Osteocyte (in vitro differentiated cells): ENCODE measurements around the gene WDR18. TPM values are rescaled to one million over a fixed set of nuclear protein-coding genes. Genes with fewer than 3 reads are reported as not detected.
A peak's percentile ranks its signal among the peaks of the same experiment; 100 is the strongest.

ENCODE experiments used
- DNase-seq: peaks from one replicate; pipeline ENCODE4 v3.0.0; 2021; ENCODE audit warnings: mixed read lengths; ENCODE audit not compliant: unreplicated experiment; ENCODE audit errors: extremely low spot score
- H3K27ac Mint-ChIP-seq: one replicate; pipeline ENCODE4 v1.8.0; 2021; ENCODE audit warnings: mild to moderate bottlenecking, mixed read lengths; ENCODE audit not compliant: unreplicated experiment
- H3K27me3 Mint-ChIP-seq: one replicate; pipeline ENCODE4 v1.8.0; 2021; ENCODE audit warnings: mixed read lengths; ENCODE audit not compliant: unreplicated experiment
- H3K36me3 Mint-ChIP-seq: one replicate; pipeline ENCODE4 v1.8.0; 2021; ENCODE audit warnings: mixed read lengths; ENCODE audit not compliant: unreplicated experiment
- H3K4me1 Mint-ChIP-seq: one replicate; pipeline ENCODE4 v1.8.0; 2021; ENCODE audit warnings: mixed read lengths; ENCODE audit not compliant: unreplicated experiment
- H3K4me3 Mint-ChIP-seq: one replicate; pipeline ENCODE4 v1.8.0; 2021; ENCODE audit warnings: mild to moderate bottlenecking, moderate library complexity, mixed read lengths; ENCODE audit not compliant: unreplicated experiment
- H3K9me3 Mint-ChIP-seq: one replicate; pipeline ENCODE4 v1.8.0; 2021; ENCODE audit warnings: mixed read lengths; ENCODE audit not compliant: unreplicated experiment
- total RNA-seq: library from RNA; stranded (reverse); gene quantifications from 2 replicates; pipeline ENCODE4 v1.2.1, GENCODE V29; 2021
- TF ChIP-seq, protein P1 (sequence below): fragments of 200-600 bp; sonication (generic); IDR thresholded peaks from 2 replicates; pipeline ENCODE4 v1.5.0; 2021; ENCODE audit warnings: antibody characterized with exemption, mild to moderate bottlenecking, moderate library complexity

Gene WDR18
- total RNA-seq, 1 donor from 2014 or later: 61.2 TPM

DNA sequence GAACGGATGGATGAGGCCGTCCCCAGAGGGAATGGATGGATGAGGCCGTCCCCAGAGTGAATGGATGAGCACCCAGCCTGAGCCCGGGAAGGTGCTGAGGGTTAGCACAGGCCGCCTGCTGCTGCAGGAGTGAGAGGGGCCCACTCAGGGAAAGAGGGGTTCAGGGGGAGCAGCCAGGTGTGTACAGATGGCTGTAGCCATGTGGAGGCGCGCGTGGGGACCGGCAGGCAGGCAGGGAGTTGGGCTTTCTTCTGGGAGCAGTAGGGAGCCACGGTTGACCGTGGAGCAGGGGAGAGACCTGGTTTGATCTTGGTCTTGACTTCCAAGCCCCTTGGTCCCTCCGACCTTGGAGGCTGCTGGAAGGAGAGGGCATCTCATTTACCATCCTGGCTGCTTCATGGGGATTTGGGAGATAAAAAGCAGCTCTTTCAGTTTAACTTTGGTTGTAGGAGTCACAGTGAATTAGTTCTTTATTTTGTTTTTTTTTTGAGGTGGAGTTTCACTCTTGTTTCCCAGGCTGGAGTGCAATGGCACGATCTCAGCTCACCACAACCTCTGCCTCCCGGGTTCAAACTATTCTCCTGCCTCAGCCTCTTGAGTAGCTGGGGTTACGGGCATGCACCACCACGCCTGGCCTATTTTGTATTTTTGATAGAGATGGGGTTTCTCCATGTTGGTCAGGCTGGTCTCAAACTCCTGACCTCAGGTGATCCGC is 33.6 kb upstream of the WDR18 start:
- no peak for DNase-seq
- Mint-ChIP-seq H3K4me3 (no peak overlapping the region), H3K27ac (peak overlapping the region; percentile 10), H3K36me3 (no peaks in the 10 kb centered on the region), H3K4me1 (peaks cover 28% of the 10 kb centered on the region), H3K27me3 (no peaks in the 10 kb centered on the region), H3K9me3 (no peaks in the 10 kb centered on the region)
- TF ChIP-seq, protein P1, sequence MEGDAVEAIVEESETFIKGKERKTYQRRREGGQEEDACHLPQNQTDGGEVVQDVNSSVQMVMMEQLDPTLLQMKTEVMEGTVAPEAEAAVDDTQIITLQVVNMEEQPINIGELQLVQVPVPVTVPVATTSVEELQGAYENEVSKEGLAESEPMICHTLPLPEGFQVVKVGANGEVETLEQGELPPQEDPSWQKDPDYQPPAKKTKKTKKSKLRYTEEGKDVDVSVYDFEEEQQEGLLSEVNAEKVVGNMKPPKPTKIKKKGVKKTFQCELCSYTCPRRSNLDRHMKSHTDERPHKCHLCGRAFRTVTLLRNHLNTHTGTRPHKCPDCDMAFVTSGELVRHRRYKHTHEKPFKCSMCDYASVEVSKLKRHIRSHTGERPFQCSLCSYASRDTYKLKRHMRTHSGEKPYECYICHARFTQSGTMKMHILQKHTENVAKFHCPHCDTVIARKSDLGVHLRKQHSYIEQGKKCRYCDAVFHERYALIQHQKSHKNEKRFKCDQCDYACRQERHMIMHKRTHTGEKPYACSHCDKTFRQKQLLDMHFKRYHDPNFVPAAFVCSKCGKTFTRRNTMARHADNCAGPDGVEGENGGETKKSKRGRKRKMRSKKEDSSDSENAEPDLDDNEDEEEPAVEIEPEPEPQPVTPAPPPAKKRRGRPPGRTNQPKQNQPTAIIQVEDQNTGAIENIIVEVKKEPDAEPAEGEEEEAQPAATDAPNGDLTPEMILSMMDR: no peak

DNA sequence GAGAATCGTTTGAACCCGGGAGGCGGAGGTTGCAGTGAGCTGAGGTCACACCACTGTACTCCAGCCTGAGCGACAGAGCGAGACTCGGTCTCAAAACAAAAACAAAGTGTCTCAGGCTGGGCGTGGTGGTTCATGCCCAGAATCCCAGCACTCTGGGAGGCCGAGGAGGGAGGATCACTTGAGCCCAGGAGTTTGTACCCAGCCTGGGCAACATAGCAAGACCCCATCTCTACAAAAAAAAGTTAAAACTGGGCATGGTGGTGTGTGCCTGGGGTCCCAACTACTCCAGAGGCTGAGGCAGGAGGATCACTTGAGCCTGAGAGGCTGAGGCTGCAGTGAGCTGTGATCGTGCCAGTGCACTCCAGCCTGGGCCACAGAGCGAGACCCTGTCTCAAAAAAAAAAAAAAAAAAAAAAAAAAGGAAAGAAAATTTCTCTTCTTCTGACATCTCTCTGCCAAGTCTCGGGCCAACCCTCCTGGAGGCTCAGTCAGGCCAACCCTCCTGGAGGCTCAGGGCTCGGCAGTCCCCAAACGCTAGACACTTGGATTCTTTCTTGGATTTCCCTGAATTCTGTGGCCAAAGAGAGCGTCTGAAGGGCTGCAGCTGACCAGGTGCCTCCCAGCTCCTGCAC is 32.0 kb upstream of the WDR18 start:
- Mint-ChIP-seq H3K36me3 (no peaks in the 10 kb centered on the region), H3K4me3 (no peak overlapping the region), H3K27me3 (no peaks in the 10 kb centered on the region), H3K27ac (peak overlapping the region; percentile 75), H3K4me1 (peaks cover 28% of the 10 kb centered on the region), H3K9me3 (no peaks in the 10 kb centered on the region)
- DNase-seq: no peak
- TF ChIP-seq, protein P1: no peak

DNA sequence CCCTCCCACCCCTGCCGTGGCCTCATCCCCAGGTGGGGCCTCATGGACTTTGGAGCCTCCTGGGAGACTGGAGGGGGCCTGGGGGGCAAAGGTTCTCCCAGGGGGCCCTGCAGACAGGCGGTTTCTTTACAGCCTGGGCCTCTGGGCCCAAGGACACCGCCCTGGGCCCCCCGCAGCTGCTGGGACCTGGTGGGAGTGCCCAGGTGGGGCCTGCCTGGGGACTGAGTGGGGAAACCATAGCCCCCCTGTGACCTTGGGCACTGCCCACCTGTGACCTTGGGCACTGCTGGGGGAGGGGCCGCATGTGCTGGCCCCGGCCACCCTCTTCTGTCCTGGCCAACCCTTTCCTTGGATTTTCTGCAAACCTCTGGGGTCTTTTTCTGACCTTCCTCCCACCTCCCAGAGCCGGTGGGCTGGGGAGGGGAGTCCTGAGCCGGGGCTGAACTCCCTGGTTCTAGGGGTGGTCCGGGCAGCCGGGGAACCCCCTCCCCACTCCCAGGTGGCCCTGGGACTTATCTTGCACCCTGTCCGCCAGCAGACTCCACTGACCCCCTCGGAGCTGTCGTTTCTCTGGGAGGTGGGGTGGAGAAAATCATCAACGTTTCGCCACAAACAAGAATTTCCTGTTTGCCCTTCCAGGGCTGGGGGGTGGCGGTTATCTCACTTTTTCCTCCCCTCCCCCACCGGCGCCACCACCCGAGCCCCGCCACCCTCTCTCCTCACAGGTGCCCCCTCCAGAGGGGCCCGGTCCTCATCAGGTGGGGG is 31.3 kb upstream of the WDR18 start:
- no peaks in the 10 kb centered on the region for H3K27me3 Mint-ChIP-seq
- TF ChIP-seq, protein P1: no peak
- H3K4me1 Mint-ChIP-seq: peaks cover 28% of the 10 kb centered on the region
- no peaks in the 10 kb centered on the region for H3K9me3 Mint-ChIP-seq
- no peaks in the 10 kb centered on the region for H3K36me3 Mint-ChIP-seq
- H3K27ac Mint-ChIP-seq: no peak overlapping the region
- H3K4me3 Mint-ChIP-seq: no peak overlapping the region
- no peak for DNase-seq

DNA sequence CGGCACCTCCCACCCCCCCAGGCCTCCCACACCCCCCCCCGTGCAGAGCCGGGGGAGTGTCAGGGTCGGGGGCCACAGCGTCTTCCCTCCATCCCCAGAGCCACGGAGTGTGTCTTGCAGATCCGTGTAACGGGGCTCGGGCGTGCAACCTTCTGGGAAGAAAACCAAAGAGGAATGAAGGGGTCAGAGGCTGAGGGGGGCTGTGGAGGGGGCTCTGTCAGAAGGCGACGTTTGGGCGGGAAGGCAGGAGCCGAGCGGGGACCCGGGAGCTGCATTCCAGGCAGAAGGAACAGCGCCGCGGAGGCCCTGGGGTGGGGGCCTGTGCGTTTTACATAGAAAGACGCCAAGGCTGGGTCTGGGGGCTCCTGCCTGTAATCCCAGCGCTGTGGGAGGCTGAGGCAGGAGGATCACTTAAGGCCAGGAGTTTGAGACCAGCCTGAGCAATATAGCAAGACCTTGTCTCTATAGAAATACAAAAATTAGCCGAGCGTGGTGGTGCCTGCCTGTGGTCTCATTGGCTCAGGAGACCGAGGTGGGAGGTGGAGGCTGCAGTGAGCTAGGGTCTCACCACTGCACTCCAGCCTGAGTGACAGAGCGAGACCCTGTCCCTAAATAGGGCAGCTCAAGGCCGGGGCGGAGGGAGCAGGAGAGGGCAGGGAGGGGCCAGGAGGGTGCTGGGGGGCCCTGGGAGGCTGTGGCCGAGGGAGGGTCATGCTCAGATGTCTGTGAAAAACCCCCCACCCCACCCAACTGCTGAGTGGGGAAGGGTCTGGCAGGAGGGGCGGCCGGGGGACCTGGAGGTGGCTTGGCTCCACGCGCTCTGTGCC is 30.5 kb upstream of the WDR18 start:
- H3K27ac Mint-ChIP-seq: no peak overlapping the region
- H3K4me1 Mint-ChIP-seq: peaks cover 28% of the 10 kb centered on the region
- H3K4me3 Mint-ChIP-seq: no peak overlapping the region
- DNase-seq: no peak
- H3K9me3 Mint-ChIP-seq: no peaks in the 10 kb centered on the region
- no peaks in the 10 kb centered on the region for H3K36me3 Mint-ChIP-seq
- no peaks in the 10 kb centered on the region for H3K27me3 Mint-ChIP-seq
- TF ChIP-seq, protein P1: no peak
